HG02981 (cell line): ENCODE measurements around the gene CAMSAP1.

Experiments
- ATAC-seq: cut with Tn5 transposase; IDR thresholded peaks from one replicate; pipeline ENCODE4 v1.9.1; 2021; ENCODE audit warnings: mild to moderate bottlenecking, moderate library complexity; ENCODE audit not compliant: unreplicated experiment

CAMSAP1 gene

GRCh38 chr9:135847833-135848232 lies 59.5 kb downstream of the CAMSAP1 start:
- ATAC-seq: no peak

GRCh38 chr9:135840539-135840938 lies 66.8 kb downstream of the CAMSAP1 start:
- no peak for ATAC-seq

GRCh38 chr9:135840107-135840506 lies 67.2 kb downstream of the CAMSAP1 start:
- no peak for ATAC-seq

GRCh38 chr9:135839516-135839915 lies 67.8 kb downstream of the CAMSAP1 start:
- no peak for ATAC-seq

- no peak for ATAC-seq
Measured at GRCh38 chr9:135835131-135835530, 72.2 kb downstream of the CAMSAP1 start.

- ATAC-seq: no peak
Measured at GRCh38 chr9:135833864-135834263, 73.5 kb downstream of the CAMSAP1 start.

- no peak for ATAC-seq
Measured at GRCh38 chr9:135830496-135830895, 76.8 kb downstream of the CAMSAP1 start.

GRCh38 chr9:135828656-135829055 lies 78.7 kb downstream of the CAMSAP1 start:
- ATAC-seq: no peak

- no peak for ATAC-seq
Measured at GRCh38 chr9:135827866-135828580, 79.3 kb downstream of the CAMSAP1 start.

- ATAC-seq: no peak
Measured at GRCh38 chr9:135827301-135827700, 80.0 kb downstream of the CAMSAP1 start.

GRCh38 chr9:135826188-135826545 lies 81.2 kb downstream of the CAMSAP1 start:
- no peak for ATAC-seq

GRCh38 chr9:135825435-135826187 lies 81.7 kb downstream of the CAMSAP1 start:
- ATAC-seq: no peak

- no peak for ATAC-seq
Measured at GRCh38 chr9:135823036-135823435, 84.3 kb downstream of the CAMSAP1 start.

- no peak for ATAC-seq
Measured at GRCh38 chr9:135822374-135822755, 85.0 kb downstream of the CAMSAP1 start.

- ATAC-seq: no peak
Measured at GRCh38 chr9:135821733-135822373, 85.5 kb downstream of the CAMSAP1 start.

- ATAC-seq: no peak
Measured at GRCh38 chr9:135821116-135821515, 86.2 kb downstream of the CAMSAP1 start.

GRCh38 chr9:135820661-135821060 lies 86.7 kb downstream of the CAMSAP1 start:
- no peak for ATAC-seq

- no peak for ATAC-seq
Measured at GRCh38 chr9:135819905-135820304, 87.4 kb downstream of the CAMSAP1 start.

GRCh38 chr9:135818718-135819475 lies 88.4 kb downstream of the CAMSAP1 start:
- no peak for ATAC-seq

GRCh38 chr9:135817951-135818717 lies 89.2 kb downstream of the CAMSAP1 start:
- ATAC-seq: no peak

GRCh38 chr9:135816651-135816970 lies 90.7 kb downstream of the CAMSAP1 start:
- ATAC-seq: no peak
